Renal cortical epithelial cell (primary cell): ENCODE measurements around the gene DCAF8. TPM values are rescaled to one million over a fixed set of nuclear protein-coding genes. Genes with fewer than 3 reads are reported as not detected.

Experiments used
- DNase-seq: peaks from one replicate; pipeline ENCODE4 v3.0.0-alpha.2; 2011; ENCODE audit warnings: low read depth
- total RNA-seq: library from RNA; depleted of rRNA; stranded (reverse); fragments of >200 nt; gene quantifications from 2 replicates; pipeline ENCODE4 v1.2.3, GENCODE V29; 2014

Gene DCAF8
- total RNA-seq, 1 donor from 2014 or later: 107 TPM

DNA sequence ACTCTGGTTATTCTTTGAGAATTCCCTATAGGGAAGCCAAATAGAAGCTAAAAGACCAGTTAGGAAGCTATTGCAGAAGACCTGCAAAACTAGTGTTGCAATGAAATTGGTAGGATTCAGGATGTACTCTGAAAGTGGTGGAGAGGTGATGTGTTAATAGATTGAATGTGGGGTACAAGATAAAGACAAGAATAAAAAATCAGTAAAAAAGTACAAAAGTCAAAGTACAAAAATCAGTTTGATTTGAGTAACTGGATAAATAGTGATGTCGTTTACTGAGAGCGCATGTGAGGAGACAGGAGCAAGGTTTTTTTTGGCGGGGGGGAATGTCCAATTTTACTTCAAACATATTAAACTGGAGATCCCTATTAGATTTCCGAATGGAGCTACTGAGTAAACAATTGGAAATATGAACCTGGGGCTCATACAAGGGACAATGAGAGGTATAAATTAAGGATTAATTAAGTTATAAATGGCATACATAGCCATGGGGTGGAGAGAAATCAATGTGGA is 2.5 kb upstream of the DCAF8 start:
- DNase-seq: no peak

DNA sequence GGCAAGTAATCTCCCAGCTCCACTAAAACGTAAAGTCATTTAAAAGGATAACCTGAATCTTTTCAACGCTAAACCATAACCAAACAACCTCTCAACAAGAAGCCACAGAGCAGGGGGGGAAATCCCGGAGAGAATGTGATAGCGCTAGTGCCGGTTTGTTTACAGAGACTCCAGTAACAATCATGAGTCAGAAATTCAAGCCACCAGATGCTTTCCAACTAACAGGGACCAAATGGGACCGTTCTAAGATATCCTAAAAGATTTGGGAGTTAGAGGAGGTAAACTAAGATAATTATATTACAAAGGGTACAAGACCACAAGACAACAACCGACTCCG is 825 bp downstream of the DCAF8 start:
- peak; percentile 89 for DNase-seq

DNA sequence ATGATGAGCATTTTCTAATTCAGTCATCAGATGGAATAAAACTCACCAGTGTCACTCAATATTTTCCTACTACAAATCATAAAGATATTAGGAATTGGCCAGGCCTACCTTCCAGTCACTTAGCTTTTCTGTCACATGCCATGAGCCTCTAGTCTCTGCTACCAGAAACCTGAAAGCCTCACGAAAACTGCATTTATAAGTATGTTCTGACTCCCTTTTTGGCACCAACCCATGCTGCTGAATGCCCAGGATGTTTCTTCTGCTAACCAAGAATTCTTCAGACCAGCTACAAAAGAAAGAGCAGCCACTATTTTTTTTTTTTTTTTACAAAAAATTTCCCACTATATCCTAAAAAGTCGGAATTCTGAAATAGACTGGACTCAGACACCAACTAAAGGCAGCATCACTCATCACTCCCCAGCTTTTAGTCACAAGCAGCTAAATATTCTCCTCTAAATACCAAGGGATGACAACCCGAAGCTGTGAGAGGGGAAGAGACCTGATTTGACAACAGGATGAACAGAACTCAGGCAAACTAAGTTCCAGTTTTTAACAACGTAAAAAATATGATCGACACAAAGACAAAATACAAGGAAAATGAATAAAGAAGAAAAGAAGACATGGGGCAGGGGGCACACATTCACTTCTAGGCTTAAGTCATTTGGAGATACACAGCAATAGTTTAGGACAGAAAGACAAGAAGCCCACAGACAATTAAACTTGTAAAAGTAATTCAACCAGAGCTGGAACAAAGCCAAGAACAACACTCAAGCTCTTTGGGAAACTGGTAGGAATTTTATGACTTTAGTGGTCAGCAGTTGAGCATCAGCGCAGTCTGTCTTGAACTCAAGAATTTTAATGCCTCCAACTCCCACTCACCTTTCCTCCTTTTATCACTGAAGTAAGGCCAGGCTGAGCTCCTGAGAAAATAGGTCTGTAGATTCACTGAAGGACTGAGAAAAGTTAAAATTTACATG is 1.7 kb downstream of the DCAF8 start:
- DNase-seq: peak; percentile 97

DNA sequence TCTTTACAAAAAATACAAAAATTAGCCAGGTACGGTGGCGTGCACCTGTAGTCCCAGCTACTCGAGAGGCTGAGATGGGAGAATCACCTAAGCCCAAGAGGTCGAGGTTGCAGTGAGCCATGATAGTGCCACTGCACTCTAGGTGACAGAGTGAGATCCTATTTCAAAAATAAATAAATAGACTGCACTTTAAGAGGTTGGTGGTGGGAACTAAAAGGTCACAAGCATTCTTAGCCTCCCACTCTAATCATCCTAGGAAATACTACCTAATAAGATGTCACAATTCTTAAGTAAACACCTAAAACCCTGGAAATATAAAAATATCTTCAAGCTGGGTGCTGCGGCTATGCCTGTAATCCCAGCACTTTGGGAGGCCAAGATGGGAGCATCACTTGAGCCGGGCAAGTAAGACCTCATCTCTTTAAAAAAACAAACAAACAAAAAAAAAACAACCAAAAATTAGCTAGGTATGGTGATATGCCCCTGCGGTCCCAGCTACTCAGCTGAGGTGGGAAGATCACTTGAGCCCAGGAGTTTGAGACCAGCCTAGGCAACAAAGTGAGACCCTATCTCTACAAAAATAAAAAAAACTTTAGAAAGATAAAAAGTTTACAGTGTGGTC is 4.1 kb downstream of the DCAF8 start:
- no peak for DNase-seq

DNA sequence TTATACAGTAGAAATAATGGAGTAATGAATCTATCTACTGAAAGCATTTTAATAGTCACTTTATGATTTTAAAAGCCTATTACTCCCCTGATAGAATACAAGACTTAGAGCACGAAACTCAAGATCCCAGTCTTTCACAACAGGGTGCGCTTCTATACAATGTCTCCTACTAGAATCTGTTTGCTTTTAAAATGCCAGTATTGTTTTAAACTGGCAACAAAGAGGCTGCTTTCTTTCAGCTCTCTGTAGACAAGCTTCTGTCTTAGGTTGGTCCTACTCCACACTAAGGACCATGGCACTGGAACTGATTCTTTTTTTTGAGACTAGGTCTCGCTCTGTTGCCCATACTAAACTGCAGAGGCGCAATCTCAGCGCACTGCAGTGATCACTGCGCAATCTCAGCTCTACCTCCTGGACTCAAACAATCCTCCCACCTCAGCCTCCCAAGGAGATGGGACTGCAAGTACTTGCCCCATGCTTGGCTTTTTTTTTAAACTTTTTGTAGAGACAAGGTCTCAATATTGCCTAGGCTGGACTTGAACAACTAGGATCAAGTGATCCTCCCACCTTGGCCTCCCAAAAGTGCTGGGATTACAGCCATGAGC is 4.8 kb downstream of the DCAF8 start:
- DNase-seq: no peak

DNA sequence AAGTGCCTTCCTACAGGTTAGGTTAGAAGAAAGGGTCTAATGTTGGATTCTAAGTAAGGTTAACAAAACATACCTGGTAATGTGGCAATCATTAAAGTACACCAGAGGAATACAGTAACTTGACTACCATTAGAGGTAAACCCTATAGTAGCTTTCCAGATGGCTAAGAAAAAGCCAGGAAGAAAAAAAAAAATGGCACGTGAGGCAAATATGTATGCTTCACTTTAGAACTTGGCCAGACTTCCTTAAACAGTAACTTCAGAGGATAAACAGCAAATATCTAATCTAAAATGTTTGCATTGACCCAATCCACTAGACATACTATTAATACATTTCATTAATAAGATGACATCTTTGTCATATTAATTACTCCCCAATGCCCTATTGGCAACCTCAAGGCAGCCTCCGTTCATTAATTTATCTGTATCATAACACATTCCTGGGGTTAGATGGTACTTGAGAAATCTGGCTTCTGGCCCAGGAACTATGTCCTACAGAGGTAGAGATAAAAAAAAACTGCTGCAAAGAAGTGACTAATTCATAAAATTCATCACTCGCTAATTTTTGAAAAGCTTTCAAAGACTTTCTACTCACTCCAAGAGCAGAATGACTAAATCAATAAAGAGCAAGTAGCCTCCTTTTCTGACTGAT is 5.8 kb downstream of the DCAF8 start:
- DNase-seq: peak; percentile 59

DNA sequence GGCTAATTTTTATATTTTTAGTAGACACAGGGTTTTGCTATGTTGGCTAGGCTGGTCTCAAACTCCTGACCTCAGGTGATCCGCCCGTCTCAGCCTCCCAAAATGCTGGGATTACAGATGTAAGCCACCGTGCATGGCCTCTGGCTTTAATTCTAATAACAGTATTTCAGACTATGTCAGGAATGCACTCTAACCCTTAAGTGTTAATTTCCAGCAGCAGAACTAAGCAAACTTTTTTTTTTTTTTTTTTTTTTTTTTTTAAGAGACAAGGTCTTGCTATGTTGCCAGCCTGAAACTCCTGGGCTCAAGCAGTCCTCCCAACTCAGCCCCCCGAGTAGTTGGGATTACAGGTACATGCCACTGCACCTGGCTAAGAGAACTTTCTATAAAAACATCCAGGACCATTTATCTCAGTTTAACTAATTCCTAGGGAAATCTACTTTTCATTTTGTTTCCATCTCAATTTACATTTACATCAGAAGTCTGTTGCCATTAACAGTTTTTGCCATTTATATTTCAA is 6.5 kb downstream of the DCAF8 start:
- DNase-seq: no peak

DNA sequence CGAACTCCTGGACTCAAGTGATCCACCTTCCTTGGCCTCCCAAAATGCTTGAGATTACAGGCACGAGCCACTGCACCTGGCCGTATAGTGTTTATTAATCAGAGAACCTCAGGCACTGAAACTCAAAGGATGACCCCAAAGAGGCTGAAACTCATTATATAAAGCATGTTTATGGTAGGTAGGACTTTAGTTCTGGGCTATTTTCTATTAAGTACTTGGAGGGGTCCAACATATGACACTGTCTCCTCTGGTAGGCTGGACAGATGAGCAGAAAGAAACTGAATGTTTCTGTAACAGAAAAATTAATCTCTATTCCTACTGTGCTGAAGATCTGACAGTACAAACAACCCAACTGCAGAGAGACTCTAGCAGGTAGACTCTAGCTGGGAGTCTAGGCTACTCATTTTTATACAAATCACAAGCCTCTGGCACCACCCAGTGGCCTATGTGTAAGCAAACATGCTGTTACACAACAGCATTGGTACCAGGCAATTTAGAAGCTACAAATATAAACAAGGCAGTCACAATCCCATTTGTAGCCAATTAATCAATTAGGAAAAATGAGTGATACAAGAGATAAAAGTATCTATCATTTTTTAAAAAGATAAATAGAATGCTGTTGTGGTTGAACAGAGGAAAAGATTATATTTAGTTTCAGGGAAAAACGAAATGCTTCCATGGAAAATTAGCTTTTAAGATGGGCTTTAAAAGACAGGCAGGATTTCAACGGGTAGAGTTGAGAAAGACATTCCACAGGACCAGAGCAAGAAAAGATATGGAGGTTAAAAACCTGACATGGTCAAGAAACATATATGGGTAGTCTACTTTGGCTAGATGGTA is 10.4 kb downstream of the DCAF8 start:
- peak; percentile 79 for DNase-seq

DNA sequence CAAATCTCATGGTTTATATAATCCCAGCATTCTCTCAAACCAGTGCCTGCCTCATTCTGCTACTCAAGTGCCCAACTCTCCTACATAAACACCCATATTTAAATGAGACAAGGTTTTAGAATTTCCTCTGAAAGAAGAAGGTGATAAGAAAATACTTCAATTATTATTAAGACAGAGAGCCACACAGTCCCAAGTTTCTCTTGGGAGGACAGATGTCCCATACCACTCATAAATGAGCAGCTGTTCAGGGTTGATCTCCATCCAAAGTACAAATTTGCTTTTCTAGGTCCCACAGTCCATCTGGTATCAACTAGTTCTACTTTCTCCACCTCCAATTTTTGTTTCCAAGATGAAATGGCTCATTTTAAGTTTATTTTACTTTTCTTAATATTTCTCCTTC is 11.3 kb downstream of the DCAF8 start:
- no peak for DNase-seq

DNA sequence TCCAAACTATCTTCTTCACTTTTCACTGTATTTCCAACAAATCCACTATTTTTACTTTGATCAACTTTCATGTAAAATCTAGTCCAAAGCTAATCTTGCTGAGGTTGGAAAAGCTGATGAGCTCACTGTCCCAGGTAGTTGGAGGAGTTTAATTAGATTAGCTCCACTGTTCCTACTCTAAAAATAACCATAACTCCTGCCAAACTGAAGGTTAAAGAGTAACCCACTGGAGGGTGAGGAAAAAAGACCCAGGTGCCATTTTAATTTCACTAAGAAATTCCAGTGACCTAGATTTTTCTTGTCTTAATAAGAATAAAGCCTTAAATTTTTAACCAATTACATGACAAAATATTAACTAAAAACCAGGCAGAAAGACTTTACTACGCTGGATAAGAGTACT is 15.3 kb downstream of the DCAF8 start:
- peak; percentile 56 for DNase-seq

DNA sequence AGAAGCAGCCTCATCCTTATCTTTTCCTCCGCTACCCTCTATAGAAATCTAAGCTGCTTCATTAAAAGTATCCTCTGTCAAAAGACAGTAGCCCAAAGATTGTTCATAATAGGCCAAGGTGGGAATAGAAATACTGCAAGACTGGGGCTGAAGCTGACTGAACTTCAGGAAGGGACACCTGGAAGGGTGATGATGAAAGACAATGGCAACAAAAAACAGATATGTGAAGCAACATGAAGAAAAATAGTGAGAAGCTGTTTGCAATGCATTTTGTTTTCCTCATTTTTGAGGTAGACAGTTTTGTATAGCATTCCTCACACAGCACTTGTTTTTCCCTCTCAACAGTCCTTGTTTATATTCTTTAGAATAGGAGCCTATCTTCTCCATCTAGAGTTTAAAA is 16.9 kb downstream of the DCAF8 start:
- no peak for DNase-seq

DNA sequence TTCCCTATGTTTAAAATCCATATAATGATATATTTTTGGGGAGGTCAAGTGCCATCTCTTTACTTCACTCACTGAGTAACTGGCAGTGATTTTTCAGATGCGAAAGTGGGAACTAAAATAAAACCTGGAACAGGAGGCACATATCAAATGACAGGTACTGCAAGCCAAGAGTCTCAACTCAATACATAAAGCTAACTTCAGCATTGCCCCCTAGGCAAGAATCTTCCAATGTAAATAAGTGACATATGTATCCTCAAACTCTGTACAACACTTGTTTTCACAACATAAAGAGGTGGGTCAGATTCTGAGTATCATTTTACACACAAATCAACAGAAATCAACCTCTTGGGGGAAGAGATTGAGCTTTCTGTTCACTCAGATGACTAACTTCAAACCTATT is 18.1 kb downstream of the DCAF8 start:
- DNase-seq: no peak

DNA sequence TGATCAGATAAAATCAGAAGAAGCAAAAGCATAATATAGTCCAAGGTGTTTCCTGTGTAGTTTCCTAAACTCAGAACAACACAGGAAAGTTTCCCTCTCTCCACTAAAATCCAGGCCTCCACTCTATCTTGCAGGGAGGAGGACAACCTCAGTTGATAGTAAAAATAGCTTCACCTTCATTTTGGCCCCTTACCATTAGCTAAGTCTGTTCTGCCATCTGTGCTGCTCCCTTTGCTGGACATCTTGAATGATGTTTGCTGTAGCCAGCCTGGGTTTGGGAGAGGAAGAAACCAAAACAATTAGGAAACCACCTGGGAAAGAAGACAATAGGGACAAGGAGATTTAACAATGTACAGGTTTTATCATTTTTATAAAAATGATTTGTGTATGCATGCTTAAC is 18.6 kb downstream of the DCAF8 start:
- no peak for DNase-seq

DNA sequence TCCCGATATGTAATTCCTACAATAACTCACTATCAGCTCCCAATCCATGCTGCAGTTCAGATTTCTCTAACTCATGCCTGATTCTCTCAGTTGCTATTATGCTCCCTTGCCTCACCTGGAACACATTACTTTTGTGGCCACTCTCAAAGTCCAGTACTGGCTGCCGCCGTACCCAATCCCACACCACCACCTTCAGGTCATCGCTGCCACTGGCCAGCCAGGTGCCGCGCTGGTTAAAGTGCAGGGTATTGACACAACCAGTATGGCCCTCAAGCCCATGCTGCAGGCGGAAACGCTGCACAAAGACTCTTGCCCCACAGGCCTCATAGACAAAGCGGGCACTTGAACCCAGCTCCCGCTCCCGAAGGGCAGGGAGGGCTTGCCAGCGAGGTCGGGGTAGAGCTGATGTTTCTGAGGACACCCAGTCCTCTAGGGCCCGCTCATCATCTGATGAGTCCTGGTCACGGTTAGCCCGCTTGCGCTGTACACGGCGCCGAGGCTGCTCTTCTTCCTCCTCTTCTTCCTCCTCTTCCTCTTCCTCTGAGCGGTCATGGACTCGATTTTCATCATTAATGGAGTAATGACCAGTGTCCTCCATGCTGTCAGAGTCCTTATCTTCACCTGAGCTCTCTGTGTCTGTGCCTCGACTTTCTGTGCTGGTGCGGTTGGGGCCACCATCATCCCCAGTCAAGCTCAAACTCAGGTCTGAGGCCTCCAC is 22.6 kb downstream of the DCAF8 start:
- no peak for DNase-seq

DNA sequence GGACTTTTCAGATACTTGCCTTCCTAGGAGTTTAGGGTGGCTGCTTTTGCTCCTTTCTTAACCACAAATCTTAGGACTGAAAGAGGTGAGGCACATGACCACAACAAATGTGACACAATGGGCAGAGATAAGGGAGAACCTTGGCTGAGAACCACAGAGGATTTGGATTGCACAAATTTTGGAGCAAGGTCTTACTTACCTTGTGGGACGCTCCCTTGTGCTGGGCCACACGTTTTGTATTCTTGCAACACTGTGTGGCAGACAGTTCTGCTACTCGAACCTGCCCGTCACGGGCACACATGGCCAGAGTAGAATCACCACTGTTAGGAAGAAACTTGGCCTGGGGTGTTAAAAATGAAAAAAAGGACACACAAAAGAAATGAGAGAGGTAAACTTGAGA is 23.9 kb downstream of the DCAF8 start:
- DNase-seq: no peak

DNA sequence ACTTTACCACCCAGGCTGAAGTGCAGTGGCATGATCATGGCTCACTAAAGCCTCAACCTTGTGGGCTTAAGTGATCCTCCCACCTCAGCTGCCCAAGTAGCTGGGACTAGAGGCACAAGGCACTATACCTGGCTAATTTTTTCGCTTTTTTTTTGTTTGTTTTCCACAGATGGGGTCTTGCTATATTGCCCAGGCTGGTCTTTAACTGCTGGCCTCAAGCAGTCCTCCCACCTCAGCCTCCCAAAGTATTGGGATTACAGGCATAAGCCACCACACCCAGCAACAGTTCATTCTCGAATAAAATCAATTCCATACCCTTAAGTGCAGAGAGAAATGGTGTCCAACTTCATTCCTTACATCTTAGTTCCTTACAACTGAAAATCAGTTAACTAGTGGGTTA is 24.8 kb downstream of the DCAF8 start:
- DNase-seq: no peak

DNA sequence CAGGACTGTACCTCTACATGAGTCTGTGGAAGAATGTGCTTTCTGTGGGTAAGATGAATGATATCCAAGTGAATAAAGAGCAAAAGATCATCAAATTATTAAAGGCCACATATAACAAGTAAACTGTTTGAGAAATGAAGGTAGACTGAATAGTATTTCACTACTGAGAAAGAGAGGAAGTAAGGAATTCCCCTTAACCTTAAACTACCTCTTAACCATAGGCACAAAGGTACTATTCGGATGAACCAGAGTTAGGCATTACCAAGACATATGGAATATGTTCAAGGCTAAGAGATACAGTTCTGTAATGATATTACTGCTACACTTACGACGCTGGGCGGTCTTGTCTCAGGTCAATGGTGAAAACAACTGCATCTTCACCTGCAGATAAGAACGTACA is 25.5 kb downstream of the DCAF8 start:
- no peak for DNase-seq

DNA sequence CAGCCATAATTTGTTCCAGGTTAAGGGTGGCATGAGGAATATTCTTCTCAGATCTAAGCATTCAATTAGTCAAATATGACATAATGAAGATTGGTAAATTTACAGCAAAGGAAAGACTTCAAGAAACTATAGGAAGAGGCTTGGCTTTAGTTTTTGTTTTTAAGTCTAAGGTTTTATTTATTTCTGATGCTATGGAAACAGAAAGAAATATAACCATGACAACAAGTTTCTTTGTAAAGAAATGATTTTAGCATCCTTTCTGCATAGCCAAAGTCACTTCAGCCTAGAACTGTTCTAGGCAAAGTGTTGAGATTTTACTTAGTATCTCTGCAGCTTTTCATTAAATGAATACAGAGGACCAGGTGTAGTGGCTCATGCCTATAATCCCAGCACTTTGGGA is 29.4 kb downstream of the DCAF8 start:
- DNase-seq: no peak

DNA sequence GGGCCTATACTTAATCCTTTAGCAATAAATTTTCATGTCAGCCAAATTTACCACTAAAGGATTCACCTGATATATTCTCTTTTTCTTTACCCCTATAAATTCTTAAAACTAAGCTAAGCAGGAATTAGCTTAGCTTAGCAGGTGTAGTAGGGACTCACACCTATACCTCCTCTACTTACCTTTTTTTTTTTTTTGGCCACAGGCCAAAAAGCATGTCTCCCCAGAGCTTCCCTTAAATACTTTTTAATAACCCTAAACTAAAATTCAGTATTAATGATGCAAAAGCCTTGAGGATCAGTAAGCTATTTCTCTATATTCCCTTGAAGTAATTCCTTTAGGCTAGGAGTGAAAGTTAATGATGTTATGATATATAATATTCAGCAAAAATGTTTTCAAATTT is 33.9 kb downstream of the DCAF8 start:
- no peak for DNase-seq

DNA sequence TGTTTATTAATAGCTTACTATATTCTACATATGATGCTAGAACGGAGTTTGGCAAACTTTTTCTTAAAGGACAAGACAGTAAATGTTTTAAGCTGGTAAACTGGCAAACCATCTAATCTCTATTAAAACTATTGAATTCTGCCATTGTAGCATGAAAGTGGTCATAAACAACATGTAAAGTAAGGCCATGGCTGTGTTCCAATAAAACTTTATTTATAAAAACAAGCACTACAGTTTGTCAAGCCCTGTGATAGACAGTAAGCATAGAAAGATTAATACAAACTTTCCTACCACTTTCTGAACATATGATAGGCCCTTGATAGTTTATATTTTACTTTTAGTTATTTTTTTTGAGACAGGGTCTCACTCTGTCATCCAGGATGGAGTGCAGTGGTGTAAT is 34.8 kb downstream of the DCAF8 start:
- no peak for DNase-seq

DNA sequence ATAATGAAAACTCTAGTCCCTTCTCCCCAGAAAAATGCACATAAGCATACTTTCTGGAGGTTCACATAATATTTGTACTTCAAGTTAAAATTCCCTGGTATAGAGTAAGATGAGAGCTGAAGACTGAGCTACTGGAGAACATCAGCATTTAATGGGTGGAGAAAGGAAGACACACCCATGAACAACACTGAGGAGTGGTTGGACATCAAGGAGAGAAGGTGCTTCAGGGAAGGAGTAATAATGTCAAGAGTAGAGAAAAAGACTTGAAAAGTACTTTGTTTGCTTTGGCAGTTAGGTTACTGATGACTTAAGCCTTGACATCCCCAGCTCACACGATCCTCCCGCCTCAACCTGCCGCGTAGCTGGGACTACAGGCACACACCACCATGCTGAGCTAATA is 35.3 kb downstream of the DCAF8 start:
- DNase-seq: no peak
